GM12892 (cell line): ENCODE results near the gene DNAJC11.

Source experiments
- POLR2A ChIP-seq: IDR thresholded peaks from 2 replicates; pipeline ENCODE4 v1.6.1; 2011; ENCODE audit warnings: low read depth, low read length, control low read depth
- POLR2AphosphoS5 ChIP-seq: IDR thresholded peaks from 2 replicates; pipeline ENCODE4 v1.6.1; 2011; ENCODE audit warnings: low read depth, low read length, control low read depth
- TAF1 ChIP-seq: IDR thresholded peaks from 2 replicates; pipeline ENCODE4 v1.6.1; 2011; ENCODE audit warnings: low read depth, mild to moderate bottlenecking, control low read depth, low read length, borderline replicate concordance

DNA sequence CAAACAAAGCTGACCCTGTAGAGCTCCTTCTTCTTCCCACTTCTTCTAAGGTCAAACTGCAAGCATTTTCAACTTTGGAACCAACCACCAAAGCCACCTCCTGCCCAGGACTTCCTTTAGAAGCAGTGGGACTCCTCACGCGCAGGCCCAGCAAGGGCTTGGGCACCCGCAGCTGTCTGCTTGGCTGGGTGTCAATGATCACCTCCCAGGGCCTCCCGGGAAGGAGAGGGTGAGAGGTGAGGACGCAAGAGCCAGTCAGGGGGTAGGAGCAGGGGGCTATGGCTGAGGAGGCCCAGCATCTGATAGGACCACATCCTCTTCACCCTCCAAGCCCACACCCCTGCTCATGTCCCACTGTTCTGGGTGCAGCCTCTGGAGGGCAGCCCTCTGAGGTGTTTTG lies 109.2 kb downstream of the DNAJC11 start:
- no peak for TF ChIP-seq POLR2A
- no peak for TF ChIP-seq TAF1
- no peak for TF ChIP-seq POLR2AphosphoS5
